SK-N-SH treated with all-trans-retinoic acid at 6 μM for 48 hours (cell line): ENCODE results near the gene ARID1B.

Source experiments
- ATAC-seq: fragments of 200-7000 bp; cut with Tn5 transposase; 3 replicates; pipeline ENCODE4 v1.9.1; 2020; ENCODE audit warnings: mild to moderate bottlenecking, moderate library complexity
- ARNTL ChIP-seq: fragments of 450-650 bp; formaldehyde crosslinking; IDR thresholded peaks from 2 replicates; pipeline ENCODE4 v1.5.0; 2020; ENCODE audit warnings: low read depth, mild to moderate bottlenecking, moderate library complexity, borderline replicate concordance
- CSDC2 ChIP-seq: fragments of 250-450 bp; sonication (Bioruptor Pico); IDR thresholded peaks from 2 replicates; pipeline ENCODE4 v1.5.0; 2020; ENCODE audit warnings: mild to moderate bottlenecking, moderate library complexity
- ESRRG ChIP-seq: fragments of 250-450 bp; sonication (Bioruptor Pico); IDR thresholded peaks from 2 replicates; pipeline ENCODE4 v1.6.1; 2021; ENCODE audit warnings: mild to moderate bottlenecking
- GLIS3 ChIP-seq: fragments of 250-450 bp; sonication (Bioruptor Pico); IDR thresholded peaks from 2 replicates; pipeline ENCODE4 v1.5.0; 2020; ENCODE audit warnings: mild to moderate bottlenecking, moderate library complexity
- ISL1 ChIP-seq: fragments of 250-450 bp; sonication (Bioruptor Pico); IDR thresholded peaks from 2 replicates; pipeline ENCODE4 v2.1.2; 2022; ENCODE audit warnings: mild to moderate bottlenecking, moderate library complexity
- OSR1 ChIP-seq: fragments of 250-450 bp; sonication (Bioruptor Pico); IDR thresholded peaks from 2 replicates; pipeline ENCODE4 v1.8.0; 2022; ENCODE audit warnings: moderate library complexity, mild to moderate bottlenecking, inconsistent platforms
- PPARA ChIP-seq: fragments of 250-450 bp; sonication (Bioruptor Pico); IDR thresholded peaks from 2 replicates; pipeline ENCODE4 v1.5.0; 2020; ENCODE audit warnings: mild to moderate bottlenecking, borderline replicate concordance
- SNAI2 ChIP-seq: fragments of 250-450 bp; sonication (Bioruptor Pico); IDR thresholded peaks from 2 replicates; pipeline ENCODE4 v1.5.0; 2020; ENCODE audit warnings: mild to moderate bottlenecking, moderate library complexity
- TCF4 ChIP-seq: fragments of 250-450 bp; sonication (Bioruptor Pico); IDR thresholded peaks from 2 replicates; pipeline ENCODE4 v1.8.0; 2021; ENCODE audit warnings: mild to moderate bottlenecking, moderate library complexity, borderline replicate concordance
- TOX ChIP-seq: fragments of 250-450 bp; sonication (Bioruptor Pico); IDR thresholded peaks from 2 replicates; pipeline ENCODE4 v1.8.0; 2021; ENCODE audit warnings: mild to moderate bottlenecking, moderate library complexity, borderline replicate concordance
- ZC3H10 ChIP-seq: fragments of 250-450 bp; sonication (Bioruptor Pico); IDR thresholded peaks from 2 replicates; pipeline ENCODE4 v1.5.1; 2021; ENCODE audit warnings: mild to moderate bottlenecking, moderate library complexity
- ZFP3 ChIP-seq: fragments of 250-450 bp; sonication (Bioruptor Pico); IDR thresholded peaks from 2 replicates; pipeline ENCODE4 v1.5.0; 2020; ENCODE audit warnings: mild to moderate bottlenecking, moderate library complexity
- ZFP30 ChIP-seq: fragments of 450-650 bp; formaldehyde crosslinking; IDR thresholded peaks from 2 replicates; pipeline ENCODE4 v1.5.0; 2022; ENCODE audit warnings: mild to moderate bottlenecking, moderate library complexity
- ZNF565 ChIP-seq: fragments of 450-650 bp; formaldehyde crosslinking; conservative IDR thresholded peaks from 2 replicates; pipeline ENCODE4 v1.5.0; 2020; ENCODE audit warnings: low read depth, mild to moderate bottlenecking, moderate library complexity
- ZNF70 ChIP-seq: fragments of 450-650 bp; formaldehyde crosslinking; IDR thresholded peaks from 2 replicates; pipeline ENCODE4 v1.5.0; 2020; ENCODE audit warnings: mild to moderate bottlenecking, moderate library complexity
- ZNF8 ChIP-seq: fragments of 450-650 bp; formaldehyde crosslinking; IDR thresholded peaks from 2 replicates; pipeline ENCODE4 v1.5.0; 2020; ENCODE audit warnings: mild to moderate bottlenecking, moderate library complexity
- TF ChIP-seq, protein P1 (sequence below): fragments of 250-450 bp; sonication (Bioruptor Pico); IDR thresholded peaks from 2 replicates; pipeline ENCODE4 v1.8.0; 2021; ENCODE audit warnings: low read depth, mild to moderate bottlenecking, moderate library complexity, borderline replicate concordance
- TF ChIP-seq, protein P2 (sequence below): fragments of 250-450 bp; sonication (Bioruptor Pico); IDR thresholded peaks from 2 replicates; pipeline ENCODE4 v1.5.0; 2020; ENCODE audit warnings: mild to moderate bottlenecking, moderate library complexity
- TF ChIP-seq, protein P3 (sequence below): fragments of 250-450 bp; sonication (Bioruptor Pico); IDR thresholded peaks from 2 replicates; pipeline ENCODE4 v1.5.1; 2021; ENCODE audit warnings: mild to moderate bottlenecking, moderate library complexity
- TF ChIP-seq, protein P4 (sequence below): fragments of 250-450 bp; sonication (Bioruptor Pico); IDR thresholded peaks from 2 replicates; pipeline ENCODE4 v1.5.1; 2020; ENCODE audit warnings: low read depth, mild to moderate bottlenecking, moderate library complexity

ARID1B gene

DNA sequence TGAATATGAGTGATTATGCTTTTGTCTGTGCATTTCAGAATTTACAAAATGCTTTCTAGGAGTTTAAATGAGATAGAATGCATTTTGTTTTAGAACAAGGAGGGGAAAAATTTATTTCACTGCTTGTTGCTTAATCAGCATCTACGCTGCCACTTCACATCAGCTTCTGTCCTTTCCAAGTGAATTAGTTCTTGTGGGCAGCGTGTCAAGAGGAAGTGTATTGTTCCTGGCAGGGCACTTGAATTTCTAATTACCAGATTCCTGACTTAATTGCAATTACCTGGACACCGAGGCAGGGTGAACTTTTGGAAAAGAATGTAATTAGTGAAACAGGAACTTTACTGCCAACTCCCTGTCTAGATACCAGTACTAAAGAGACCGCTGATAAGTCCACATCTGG lies 282.6 kb downstream of the ARID1B start:
- TF ChIP-seq, protein P1, sequence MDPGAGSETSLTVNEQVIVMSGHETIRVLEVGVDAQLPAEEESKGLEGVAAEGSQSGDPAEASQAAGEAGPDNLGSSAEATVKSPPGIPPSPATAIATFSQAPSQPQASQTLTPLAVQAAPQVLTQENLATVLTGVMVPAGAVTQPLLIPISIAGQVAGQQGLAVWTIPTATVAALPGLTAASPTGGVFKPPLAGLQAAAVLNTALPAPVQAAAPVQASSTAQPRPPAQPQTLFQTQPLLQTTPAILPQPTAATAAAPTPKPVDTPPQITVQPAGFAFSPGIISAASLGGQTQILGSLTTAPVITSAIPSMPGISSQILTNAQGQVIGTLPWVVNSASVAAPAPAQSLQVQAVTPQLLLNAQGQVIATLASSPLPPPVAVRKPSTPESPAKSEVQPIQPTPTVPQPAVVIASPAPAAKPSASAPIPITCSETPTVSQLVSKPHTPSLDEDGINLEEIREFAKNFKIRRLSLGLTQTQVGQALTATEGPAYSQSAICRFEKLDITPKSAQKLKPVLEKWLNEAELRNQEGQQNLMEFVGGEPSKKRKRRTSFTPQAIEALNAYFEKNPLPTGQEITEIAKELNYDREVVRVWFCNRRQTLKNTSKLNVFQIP (CRISPR knock-in tag) = no peak
- TF ChIP-seq PPARA (CRISPR knock-in tag) (no peak), ISL1 (CRISPR knock-in tag) (peak; percentile 38), SNAI2 (CRISPR knock-in tag) (no peak)
- TF ChIP-seq, all 23 proteins: peak for 1
- ATAC-seq = no peak

DNA sequence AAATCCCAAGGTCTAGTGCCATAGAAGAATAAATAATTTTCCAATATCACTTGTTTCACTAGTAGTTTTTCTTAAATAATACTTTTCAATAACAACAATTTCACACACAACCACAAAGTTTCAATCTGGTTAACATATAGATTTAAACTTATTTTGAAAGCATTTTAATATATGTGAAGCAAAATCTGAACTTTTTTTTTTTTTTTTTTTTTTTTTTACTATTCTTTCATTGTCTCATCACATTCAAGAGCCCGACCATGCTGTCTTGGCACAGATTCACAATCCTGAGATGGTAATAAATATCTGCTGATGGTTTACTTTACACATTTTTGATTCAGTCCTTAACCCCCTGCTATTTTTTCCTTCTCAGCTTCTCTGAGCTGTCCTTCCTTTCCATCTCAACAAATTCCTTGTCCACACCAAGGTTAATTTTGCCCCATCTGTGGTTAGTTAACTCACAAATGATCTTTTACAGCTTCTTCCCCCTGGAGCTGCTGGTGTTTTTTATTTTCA lies 283.3 kb downstream of the ARID1B start:
- ATAC-seq = no peak
- TF ChIP-seq TOX (CRISPR knock-in tag) (no peak), OSR1 (no peak), ZFP3 (no peak), ZC3H10 (no peak), ZNF565 (CRISPR knock-in tag) (no peak), ZNF8 (CRISPR knock-in tag) (no peak), GLIS3 (no peak), ESRRG (no peak), CSDC2 (no peak)
- TF ChIP-seq, protein P2, sequence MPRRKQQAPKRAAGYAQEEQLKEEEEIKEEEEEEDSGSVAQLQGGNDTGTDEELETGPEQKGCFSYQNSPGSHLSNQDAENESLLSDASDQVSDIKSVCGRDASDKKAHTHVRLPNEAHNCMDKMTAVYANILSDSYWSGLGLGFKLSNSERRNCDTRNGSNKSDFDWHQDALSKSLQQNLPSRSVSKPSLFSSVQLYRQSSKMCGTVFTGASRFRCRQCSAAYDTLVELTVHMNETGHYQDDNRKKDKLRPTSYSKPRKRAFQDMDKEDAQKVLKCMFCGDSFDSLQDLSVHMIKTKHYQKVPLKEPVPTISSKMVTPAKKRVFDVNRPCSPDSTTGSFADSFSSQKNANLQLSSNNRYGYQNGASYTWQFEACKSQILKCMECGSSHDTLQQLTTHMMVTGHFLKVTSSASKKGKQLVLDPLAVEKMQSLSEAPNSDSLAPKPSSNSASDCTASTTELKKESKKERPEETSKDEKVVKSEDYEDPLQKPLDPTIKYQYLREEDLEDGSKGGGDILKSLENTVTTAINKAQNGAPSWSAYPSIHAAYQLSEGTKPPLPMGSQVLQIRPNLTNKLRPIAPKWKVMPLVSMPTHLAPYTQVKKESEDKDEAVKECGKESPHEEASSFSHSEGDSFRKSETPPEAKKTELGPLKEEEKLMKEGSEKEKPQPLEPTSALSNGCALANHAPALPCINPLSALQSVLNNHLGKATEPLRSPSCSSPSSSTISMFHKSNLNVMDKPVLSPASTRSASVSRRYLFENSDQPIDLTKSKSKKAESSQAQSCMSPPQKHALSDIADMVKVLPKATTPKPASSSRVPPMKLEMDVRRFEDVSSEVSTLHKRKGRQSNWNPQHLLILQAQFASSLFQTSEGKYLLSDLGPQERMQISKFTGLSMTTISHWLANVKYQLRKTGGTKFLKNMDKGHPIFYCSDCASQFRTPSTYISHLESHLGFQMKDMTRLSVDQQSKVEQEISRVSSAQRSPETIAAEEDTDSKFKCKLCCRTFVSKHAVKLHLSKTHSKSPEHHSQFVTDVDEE = no peak
- TF ChIP-seq, protein P3, sequence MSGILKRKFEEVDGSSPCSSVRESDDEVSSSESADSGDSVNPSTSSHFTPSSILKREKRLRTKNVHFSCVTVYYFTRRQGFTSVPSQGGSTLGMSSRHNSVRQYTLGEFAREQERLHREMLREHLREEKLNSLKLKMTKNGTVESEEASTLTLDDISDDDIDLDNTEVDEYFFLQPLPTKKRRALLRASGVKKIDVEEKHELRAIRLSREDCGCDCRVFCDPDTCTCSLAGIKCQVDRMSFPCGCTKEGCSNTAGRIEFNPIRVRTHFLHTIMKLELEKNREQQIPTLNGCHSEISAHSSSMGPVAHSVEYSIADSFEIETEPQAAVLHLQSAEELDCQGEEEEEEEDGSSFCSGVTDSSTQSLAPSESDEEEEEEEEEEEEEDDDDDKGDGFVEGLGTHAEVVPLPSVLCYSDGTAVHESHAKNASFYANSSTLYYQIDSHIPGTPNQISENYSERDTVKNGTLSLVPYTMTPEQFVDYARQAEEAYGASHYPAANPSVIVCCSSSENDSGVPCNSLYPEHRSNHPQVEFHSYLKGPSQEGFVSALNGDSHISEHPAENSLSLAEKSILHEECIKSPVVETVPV (CRISPR knock-in tag) = no peak

DNA sequence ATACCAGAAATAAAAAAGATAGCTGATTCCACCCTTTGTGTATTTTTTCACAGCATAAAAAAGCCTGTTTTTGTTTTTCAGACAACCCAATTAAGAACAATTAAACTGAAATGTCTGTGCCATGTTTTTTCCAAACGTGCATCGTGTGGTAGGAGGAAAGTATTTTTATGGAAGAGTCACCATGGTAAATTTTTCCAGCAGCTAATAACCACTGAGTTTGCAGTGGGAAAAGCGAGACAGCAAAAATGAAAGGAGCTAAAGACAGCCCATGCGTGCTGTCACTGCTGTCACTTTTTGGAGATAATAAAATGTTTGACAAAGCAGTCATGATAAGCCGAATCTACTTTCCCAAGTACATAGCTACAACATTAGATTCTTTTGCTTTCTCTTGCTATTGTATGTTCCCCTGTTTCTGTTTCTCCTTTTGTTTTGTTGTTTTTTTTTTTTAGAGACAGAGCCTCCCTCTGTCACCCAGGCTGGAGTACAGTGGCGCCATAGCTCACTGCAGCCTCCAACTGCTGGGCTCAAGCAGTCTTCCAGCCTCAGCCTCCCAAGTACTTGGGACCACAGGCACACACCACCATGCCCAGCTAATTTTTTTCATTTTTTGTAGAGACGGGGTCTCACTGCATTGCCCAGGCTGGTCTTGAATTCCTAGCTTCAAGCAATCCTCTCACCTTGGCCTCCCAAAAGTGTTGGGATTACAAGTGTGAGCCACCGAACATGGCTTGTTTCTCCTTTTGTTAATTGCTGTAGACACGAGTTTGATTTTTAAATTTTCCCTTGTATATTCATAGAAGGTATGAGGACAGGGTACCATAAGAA lies 284.8 kb downstream of the ARID1B start:
- ATAC-seq = no peak
- no peak for TF ChIP-seq ZFP30 (CRISPR knock-in tag)

DNA sequence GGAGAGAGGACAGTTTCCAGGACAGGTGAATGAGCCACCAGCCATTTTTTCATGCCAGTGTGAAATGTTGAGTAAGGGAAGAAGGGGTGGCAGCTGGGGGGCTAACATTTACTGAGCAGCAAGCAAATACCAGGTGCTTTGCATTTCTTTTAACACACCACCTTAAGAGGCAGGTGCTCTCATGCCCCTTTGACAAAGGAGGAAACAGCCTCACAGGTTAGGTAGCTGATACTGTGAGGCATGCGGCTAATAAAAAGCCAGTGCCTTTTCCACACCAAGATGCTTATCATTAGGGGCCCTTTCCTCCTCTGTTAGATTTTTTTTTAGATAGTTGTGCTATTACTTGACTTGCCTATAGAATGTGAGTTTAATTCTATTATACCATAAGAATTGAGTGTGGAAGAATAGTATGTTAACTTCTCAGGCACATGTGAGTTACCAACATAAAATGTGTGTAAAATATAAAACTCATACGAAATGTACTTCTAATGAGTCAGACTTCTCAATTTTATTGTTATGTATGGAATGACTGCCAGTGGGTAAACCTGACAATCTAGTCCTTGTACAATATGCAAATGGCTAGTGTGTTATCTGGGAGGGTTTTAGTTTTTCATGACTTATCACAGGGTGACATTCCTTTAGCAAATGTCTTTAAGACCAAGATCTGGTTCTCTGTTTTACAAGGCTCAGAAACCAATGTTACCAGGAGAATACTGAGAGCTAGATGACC lies 286.2 kb downstream of the ARID1B start:
- no peak for TF ChIP-seq ARNTL (CRISPR knock-in tag)
- ATAC-seq = no peak

DNA sequence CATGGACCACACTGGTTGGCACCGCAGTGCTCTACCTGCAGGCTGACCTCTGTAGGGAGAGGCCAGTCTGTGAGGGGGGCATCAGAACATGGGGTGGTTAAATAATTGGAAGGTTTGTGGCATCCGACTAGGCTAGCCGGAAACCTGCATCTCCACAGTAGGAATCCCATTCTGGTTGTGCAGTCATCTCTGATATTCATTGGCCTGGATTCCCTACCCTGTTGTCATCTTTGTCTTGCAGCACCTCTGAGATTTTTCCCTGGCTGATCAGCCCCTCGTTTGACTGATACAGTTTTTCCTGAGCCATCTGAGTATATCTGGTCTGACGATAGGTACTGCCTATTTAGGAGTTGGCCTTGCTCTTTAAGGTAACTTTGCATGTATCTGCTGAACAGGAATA lies 286.7 kb downstream of the ARID1B start:
- ATAC-seq = no peak
- TF ChIP-seq, protein P4, sequence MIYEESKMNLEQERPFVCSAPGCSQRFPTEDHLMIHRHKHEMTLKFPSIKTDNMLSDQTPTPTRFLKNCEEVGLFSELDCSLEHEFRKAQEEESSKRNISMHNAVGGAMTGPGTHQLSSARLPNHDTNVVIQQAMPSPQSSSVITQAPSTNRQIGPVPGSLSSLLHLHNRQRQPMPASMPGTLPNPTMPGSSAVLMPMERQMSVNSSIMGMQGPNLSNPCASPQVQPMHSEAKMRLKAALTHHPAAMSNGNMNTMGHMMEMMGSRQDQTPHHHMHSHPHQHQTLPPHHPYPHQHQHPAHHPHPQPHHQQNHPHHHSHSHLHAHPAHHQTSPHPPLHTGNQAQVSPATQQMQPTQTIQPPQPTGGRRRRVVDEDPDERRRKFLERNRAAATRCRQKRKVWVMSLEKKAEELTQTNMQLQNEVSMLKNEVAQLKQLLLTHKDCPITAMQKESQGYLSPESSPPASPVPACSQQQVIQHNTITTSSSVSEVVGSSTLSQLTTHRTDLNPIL = no peak
- TF ChIP-seq TCF4 (CRISPR knock-in tag) (no peak), GLIS3 (no peak), ZNF70 (CRISPR knock-in tag) (no peak)
